ENCODE results near the gene CHST9.

DNA sequence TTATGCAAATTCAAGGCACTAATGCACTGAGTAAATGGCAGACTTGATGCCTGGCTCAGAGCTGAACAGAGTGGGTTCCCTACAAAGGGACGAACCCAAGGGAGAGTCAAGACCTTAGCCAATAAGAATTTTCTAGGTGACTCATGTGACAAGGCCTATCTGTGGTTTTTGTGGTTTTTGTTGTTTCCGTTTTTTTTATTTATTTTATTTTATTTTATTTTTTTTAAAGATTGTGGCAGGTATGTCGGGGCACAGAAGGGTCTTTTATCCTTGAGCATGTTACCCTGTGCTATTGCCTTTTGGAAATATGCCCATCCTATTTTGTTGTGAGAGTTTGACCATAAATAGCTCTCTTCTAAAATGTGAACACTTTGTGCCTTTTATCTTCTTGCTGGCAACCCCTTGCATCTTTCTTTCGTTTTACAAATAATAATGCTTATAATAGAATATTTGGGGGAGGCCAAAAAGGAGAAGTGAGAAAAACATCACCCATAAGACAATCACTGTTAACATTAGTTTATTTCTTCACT is 206.2 kb downstream of the CHST9 start:
- TF ChIP-seq TEAD1 (CRISPR knock-in tag; IDR thresholded peaks at IDR 0.05), result no peak
- TF ChIP-seq FOXK1 (CRISPR knock-in tag; IDR thresholded peaks at IDR 0.05; ENCODE audit: borderline replicate concordance), result no peak
- TF ChIP-seq, protein P1, sequence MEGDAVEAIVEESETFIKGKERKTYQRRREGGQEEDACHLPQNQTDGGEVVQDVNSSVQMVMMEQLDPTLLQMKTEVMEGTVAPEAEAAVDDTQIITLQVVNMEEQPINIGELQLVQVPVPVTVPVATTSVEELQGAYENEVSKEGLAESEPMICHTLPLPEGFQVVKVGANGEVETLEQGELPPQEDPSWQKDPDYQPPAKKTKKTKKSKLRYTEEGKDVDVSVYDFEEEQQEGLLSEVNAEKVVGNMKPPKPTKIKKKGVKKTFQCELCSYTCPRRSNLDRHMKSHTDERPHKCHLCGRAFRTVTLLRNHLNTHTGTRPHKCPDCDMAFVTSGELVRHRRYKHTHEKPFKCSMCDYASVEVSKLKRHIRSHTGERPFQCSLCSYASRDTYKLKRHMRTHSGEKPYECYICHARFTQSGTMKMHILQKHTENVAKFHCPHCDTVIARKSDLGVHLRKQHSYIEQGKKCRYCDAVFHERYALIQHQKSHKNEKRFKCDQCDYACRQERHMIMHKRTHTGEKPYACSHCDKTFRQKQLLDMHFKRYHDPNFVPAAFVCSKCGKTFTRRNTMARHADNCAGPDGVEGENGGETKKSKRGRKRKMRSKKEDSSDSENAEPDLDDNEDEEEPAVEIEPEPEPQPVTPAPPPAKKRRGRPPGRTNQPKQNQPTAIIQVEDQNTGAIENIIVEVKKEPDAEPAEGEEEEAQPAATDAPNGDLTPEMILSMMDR (IDR thresholded peaks at IDR 0.05 in 2 of 3, conservative IDR thresholded peaks at IDR 0.05 in 1 of 3; ENCODE audit: insufficient read depth in 2 of 3, low read depth in 1 of 3, low read length in 3 of 3), result no peak
- no peak for TF ChIP-seq FOXJ3 (CRISPR knock-in tag; IDR thresholded peaks at IDR 0.05)
- TF ChIP-seq CEBPB (tag; IDR thresholded peaks at IDR 0.05), result no peak
- TF ChIP-seq, protein P2, sequence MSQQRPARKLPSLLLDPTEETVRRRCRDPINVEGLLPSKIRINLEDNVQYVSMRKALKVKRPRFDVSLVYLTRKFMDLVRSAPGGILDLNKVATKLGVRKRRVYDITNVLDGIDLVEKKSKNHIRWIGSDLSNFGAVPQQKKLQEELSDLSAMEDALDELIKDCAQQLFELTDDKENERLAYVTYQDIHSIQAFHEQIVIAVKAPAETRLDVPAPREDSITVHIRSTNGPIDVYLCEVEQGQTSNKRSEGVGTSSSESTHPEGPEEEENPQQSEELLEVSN (IDR thresholded peaks at IDR 0.05; ENCODE audit: borderline replicate concordance in 1 of 2, extremely low read depth in 1 of 2, insufficient read depth in 1 of 2, insufficient read length in 1 of 2, low read depth in 1 of 2, low read length in 1 of 2, poor library complexity in 1 of 2, severe bottlenecking in 1 of 2), result no peak
